Astrocyte (in vitro differentiated cells and primary cell): ENCODE data around the gene CCL26.

ENCODE experiments used
- CTCF ChIP-seq: IDR thresholded peaks from 2 replicates; pipeline ENCODE4 v1.5.1; 2011; ENCODE audit warnings: low read depth, mild to moderate bottlenecking, inconsistent platforms, low read length, moderate library complexity; ENCODE audit not compliant: insufficient read depth
- EZH2 ChIP-seq: IDR thresholded peaks from 2 replicates; pipeline ENCODE4 v1.6.1; 2012; ENCODE audit warnings: mild to moderate bottlenecking, low read length, inconsistent platforms; ENCODE audit not compliant: insufficient read depth

- TF ChIP-seq CTCF, result no peak
- no peak for TF ChIP-seq EZH2
Observed at GRCh38 chr7:75738604-75738974, 33.4 kb downstream of the CCL26 start, which contains the start of gene HIP1.
